HG02973 (cell line): ENCODE results near the gene FCRL1.
A peak's percentile ranks its signal among the peaks of the same experiment; 100 is the strongest.

ENCODE experiments used
- ATAC-seq: cut with Tn5 transposase; IDR thresholded peaks from one replicate; pipeline ENCODE4 v1.9.1; 2021; ENCODE audit warnings: moderate library complexity; ENCODE audit not compliant: unreplicated experiment

Gene FCRL1

DNA sequence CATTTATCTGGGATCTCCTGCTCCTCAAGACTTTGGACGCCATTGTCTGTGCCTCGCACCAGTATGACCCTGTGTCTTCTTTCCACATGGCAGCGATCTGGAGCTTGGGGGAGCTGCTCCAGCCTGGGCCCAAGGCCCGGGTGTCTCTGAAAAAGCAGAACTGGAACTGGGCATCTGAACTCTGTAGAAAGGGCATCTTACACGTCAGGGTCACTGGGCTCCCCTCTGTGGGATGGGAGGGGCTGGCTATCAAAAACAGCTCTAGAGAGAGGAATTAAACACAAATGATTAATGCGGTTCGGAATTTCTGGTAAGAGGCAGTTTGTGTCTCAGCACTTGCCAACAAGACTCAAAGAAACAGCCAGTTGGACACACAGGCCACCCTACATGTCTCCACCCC lies 16.1 kb downstream of the FCRL1 start:
- no peak for ATAC-seq

DNA sequence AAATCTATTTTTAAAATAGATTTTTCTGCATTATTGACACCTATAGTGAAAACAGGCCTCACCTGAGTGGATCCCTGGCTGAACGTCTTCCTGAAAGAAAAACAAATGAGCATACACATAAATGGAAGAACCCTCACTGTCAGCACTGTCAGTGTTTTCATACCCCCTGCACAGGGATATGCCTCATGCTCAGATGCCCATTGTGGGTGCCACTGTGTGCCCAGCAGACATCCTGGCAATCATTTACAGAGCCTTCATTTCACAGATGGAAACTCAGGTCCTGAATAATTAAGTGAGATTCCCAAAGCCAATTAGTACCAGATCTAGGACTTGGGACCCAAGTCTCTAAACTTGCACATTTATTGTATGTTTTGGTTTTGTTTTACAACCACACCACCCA lies 19.9 kb downstream of the FCRL1 start:
- ATAC-seq: no peak

DNA sequence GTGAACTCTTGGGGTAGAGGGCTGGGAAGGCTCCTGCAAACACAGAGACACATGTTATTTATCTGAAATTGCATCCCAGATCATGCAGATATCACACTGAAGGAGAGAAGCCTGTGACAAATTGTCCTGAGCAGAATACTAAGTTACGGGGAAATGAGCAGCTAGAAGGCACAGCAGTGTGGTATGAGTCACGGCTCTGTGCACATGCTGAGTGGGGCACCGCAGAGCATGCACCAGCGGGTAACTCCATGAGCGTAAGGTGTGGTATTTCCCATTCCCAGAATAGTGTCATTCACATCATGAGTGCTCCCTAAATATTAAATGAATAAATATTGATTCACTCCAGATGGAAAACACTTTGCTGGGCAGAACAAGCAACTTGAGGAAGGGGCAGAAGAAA lies 21.7 kb downstream of the FCRL1 start:
- ATAC-seq: no peak

DNA sequence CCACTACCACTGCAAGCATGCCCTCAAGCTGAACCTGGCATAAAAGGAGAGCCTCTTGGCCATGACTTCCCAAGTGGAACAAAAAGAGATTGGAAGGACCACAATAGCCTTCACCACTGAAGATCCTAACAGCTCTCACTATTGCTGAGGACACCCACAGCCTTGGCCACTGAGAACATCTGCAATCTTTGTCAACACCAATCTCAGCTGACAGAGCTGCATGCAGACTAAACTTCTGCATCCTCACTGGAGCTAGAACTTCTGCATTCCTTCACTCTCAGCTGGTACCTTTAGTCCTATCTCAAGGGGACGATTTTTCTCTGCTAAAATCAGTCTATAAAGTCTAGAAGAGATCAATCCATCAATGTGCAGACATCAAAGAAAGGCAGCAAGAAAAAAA lies 34.7 kb downstream of the FCRL1 start:
- ATAC-seq: no peak

DNA sequence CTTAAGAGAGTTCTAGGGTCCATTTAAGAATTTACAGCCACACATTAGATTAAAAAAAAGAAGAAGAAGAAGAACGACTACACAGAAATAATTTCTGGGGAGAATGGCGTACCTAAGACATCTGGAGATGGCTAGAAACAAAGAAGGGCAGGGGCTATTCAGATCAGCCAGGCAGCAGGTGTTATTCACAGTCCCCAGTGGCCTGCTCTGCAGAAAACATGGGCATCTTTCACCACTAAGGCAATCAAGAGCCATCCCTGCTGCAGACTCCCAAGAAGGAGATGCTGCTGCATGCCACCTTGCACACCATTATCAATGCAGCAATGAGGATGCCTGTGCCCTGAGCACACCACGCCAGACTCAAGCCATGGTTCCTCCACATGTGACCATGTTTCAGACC lies 35.1 kb downstream of the FCRL1 start:
- no peak for ATAC-seq

DNA sequence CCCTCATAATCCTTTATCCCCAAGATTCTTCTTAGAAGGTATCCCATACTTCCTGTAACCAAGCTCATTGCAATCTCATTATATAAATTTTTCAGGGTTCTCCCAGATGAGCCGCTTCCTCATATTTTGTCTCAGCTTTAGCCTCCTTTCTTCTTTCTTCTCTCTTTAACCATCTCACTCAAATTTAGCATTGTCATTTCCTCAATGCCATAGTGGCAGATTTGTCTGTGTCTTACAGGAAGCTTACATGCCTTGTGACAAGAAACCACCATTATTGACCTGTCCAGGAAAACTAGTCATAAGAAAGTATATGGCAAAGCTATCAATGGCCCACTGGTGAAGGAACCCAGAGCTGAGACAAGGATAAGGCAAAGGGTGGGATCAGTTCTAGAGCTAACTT lies 37.0 kb downstream of the FCRL1 start:
- ATAC-seq: no peak

DNA sequence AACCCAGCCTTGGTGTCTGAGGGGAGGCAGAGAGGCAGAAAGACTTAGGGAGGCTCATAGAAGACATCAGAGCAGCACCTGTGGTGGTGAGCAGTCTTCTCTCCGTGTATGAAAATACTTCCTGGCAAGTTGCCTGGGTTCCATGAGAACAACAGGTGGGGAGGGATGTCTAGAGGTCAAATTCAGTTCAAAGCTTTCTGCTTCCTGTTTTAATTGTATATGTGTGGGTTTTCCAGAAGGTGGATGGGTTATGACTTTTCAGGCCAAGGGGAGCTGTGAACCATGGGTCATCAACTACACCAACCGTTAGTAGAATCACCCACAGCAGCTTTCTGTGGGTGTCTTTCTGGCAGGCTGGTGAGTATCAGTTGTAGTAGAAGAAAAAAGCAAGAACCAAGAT lies 38.9 kb downstream of the FCRL1 start:
- ATAC-seq: peak; percentile 61

DNA sequence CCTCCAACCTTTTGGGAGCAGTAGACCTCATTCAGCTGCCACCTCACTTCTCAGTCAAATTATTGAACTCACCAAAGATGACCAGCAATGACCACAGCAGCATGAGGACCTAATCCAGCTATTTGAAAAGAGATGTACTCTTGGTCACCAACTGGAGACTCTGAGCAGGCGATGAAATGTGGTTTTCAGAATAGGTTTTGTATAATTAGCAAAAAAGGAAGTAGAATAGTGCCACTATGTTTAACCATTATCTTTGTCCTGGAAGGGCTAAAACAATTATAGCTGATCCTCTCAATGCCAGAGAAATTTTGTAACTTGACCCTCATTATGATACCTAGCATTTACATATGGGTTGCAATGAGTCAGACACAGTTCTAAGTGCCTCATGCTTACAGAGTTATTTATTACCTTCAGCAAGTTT lies 42.9 kb downstream of the FCRL1 start, which contains the start of gene FCRL2:
Gene FCRL2 (minus strand): TSS at position 162 of the 421 bp plus-strand sequence. CDS start 59 bp downstream, at position 103.
- peak; percentile 62 for ATAC-seq

DNA sequence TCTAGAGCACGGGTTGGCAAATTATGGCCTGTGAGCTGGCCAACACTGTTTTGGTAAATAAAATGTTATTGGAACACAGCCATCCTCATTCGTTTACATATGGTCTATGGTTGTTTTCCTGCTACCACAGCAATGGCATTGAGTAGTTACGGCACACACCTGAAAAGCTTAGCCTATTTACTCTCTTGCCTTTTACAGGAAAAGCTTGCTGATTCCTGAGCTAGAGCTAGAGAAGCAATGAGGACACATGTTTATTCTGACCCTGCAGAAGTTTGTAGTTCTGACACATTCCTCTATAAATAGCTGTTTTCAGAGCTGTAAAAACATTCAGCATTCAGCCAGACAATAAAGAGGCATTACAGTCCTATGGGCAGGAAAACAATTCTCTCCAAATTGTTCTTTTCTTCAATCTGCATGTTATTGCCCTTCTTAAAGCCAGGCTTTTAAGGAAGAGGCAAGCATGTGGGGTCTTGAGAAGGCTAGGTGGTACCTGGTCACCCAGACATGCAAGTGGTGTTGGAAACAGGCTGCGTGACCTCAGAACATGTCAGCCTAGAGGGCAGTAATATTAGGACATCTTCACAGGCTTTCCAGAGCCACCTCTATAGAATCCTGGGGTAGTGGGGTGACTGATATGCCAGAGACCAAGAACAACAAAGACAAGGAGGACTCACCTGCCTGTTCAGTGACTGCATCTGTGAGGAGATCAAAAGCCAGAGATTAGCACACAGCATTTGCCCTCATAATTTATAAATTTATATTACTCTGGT lies 44.6 kb downstream of the FCRL1 start:
- no peak for ATAC-seq

DNA sequence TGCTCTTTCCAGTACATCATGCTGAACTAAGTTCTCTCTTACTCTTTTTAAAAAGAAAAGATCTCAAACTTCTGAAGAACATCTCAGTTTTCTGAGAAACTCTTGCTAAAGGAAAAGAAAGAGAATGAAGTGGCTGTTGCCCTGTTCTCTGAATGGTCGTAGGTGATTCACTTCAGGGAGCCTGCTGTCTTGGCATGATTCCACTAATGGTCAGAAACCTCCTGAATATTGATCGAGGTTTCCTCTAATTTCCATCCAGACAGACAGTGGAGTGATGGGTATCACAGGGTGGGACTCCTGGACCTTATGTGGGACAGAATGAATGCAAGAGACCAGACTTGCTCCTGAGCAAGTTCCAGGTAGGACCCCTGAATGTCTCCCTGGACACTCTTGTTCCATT lies 45.5 kb downstream of the FCRL1 start:
- ATAC-seq: no peak

DNA sequence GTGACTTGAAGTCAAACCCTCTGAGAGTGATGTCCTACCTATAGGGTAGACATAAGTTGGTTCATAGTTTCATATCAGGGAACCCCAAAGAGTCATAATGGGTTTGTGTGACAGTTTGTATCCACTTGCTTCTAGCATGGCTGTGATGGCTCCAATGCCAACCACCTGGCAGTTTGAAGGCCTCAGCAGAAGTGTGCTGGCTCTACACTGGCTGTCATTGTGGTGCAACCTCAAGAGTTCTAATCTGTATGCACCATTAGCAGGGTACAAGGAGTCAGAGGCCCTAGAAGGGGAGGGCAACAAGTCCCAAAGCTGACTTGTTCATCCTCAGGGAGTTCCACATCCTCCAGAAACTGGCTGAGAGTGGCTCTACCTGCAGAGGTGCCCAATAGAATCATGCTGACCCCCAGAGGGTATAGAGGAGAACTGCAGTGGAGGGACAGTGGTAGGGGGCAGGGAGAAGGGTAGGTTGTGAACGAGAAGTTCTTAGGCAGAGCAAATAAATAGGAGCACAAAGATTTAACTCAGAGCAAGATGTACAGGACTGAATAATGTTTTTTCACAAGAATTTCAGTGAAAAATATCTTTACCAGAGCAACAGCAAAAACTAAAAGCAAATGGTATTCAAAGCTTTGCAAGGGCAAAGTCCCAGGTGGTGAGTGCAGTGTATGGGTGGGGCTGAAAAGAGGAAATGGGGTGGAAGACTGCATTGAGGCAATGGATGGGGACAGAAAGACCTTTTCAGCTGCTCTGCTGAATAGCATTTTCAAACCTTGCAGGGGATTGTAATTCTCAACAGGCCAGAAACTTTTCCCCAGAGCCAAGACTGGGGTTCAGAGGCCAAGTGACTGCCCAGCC lies 46.2 kb downstream of the FCRL1 start:
- no peak for ATAC-seq

DNA sequence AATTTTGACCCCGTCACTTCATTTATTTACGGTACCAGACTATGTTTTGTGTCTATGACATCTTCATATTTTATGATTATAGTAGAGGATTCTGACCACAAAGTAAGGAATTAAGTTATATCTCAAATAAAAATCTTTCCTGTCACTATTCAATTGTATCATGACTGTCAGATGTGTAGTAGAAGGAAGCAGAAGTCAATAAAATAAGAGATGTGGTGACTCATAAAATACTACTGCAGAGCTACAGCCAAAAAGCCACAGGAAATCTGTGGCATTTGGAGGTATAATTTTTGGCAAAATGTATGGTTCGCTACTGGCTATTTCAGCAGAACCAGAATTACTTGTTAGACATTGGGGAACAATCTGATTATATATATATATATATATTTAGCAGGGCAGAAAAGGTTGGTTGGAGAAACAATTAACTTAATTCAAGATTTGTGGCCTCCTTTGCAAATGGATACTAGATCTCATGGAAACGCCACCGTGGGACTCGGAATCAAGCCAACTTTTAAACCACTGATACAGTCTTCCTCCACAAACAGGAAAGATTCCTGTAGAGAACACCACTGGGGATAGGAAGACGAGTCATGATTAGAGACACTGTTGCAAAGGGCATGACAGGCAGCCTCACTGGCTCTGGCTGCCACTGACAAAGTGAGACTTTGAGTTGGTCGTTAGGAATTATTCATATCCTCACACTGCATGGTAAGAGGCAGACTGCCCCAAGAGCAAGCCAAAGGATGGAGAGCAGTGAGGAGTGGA lies 48.1 kb downstream of the FCRL1 start:
- no peak for ATAC-seq

DNA sequence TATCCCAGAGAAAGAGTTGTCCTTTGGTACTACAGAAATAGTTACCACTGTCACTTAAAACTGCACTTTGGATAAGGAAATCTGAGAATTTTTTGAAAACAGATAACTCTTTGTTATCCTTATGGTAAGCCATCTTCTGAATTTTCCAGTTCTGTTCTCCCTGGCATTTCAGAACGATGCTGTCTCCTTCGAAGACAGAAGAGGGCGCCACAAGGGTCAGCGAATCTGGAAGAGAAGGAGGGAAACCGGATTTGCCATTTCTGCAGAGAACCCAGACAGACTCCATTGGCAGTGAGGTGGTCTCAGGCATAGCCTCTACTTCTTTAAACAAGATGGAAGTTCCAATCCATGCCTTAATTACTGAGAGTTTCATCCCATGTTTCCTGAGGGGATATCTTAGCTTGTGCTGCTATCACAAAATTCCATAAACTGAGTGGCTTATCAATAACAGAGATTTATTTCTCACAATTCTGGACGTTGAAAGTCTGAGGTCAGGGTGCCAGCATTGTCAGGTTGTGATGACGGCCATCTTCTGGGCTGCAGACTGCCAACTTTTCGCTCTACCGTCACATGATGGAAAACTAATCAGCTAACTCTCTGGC lies 49.4 kb downstream of the FCRL1 start:
- ATAC-seq: no peak

DNA sequence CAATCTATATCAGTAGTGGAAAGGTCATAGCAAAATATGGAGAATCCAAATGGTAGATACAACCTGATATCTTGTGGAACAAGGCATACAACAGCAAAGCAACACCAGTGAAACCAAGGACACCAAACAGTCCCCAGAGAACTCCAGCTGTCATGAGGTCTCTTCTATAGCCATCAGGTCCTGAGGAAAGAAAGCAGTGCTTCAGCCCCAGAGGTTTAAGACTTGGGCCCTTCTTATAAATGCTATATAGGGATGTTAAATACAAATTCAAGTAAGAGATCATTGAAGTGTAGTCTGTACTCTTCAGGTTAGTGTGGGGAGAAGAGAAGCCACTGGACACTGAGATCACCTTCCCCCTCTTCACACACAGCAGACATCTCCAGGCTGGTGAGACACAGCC lies 53.1 kb downstream of the FCRL1 start:
- ATAC-seq: no peak

DNA sequence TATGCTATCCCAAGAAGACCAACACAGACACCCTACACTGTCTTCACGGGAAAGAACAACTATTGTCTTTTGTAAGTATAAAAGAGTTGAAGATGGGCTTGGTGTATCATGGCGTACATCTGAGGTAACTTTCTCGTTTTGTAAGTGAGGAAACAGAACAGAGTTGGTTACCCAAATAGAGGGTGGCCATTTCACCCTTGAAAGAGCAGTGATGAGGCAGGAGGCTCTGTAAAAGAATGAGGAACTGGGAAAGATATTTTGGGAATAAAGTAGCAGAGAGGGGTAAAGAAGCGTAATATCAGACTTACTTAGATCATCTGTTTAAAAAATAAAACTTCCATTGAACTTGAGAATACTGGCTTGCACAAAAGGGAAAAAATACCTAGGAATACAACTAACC lies 61.9 kb downstream of the FCRL1 start:
- no peak for ATAC-seq

DNA sequence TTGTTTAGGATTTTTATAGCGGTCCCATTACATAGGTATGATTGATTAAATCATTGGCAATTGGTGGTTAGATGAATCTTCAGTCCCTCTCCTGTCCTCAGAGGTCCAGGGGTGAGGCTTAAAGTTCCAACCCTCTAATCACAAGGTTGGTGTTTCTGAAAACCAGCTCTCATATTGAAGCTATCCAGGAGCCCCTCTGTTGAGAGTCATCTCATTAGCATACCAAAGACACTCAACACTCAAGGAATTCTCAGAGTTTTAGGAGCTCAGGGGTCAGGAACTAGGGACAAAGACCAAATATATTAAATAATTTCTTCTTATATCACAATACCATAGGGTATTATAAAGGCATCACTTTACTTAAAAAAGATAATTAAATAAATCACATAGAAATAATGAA lies 66.3 kb downstream of the FCRL1 start:
- no peak for ATAC-seq

DNA sequence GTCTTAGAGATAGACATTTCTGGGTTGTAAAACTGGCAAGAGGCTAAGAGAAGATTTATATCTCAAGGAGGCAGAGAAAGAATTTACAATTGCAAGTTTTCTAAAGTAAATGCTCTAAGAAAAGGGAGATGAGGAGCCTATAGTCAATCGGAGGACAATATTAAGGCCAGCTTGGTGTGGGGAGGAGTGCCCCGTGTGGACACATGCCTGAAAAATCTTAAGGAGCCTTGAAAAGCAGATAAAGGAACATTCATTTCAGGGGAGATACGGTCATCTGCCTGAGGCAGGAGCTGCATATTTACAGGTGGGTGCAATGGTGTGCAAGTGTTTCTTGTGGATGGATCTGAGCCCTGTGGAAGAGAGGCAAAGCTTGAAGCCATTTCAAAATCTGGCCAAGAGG lies 68.6 kb downstream of the FCRL1 start:
- ATAC-seq: no peak

DNA sequence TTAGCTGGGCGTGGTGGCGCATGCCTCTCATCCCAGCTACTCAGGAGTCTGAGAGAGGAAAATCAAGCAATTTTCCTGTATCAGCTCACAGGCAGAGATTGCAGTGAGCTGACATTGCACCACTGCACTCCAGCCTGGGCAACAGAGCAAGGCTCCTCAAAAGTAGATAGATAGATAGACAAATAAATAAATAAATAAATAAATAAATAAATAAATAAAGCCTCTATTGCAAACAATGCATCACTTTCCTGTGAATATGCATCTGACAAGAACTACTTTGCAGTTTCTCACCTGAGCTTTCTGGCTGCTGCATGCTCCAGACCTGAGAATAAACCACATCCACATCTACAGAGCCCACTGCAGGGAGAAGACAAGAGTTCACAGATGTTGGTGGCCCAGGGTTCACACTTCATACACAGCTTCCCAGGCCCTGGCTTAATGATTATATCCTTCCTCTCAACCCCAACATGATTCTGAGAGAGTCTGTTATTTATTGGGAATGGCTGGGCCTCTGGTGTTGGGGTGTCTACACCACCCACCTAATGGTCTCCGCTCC lies 71.6 kb downstream of the FCRL1 start:
- no peak for ATAC-seq
